ENCODE data around the gene RNASE8.
A peak's percentile ranks its signal among the peaks of the same experiment; 100 is the strongest.

The RNASE8 gene

GRCh38 chr14:21098076-21098891, 40.7 kb downstream of the RNASE8 start, which contains the start of gene ZNF219:
TSS of gene ZNF219 (minus strand) at chr14:21098655. CDS start at chr14:21093591, 5,064 bp downstream.
- no peak for DNase-seq (ENCODE audit: low read depth)
- no peak for TF ChIP-seq CTCF (conservative IDR thresholded peaks at IDR 0.05; ENCODE audit: low read depth, low read length)
- H3K4me3 ChIP-seq (ENCODE audit: low read depth, low read length), result peak within 1 kb of the TSS; percentile 60

- no peak for TF ChIP-seq CTCF (conservative IDR thresholded peaks at IDR 0.05; ENCODE audit: low read depth, low read length)
- DNase-seq (ENCODE audit: low read depth), result no peak
- H3K4me3 ChIP-seq (ENCODE audit: low read depth, low read length), result peak overlapping the region; percentile 60
Measured at GRCh38 chr14:21098892-21099595, 41.4 kb downstream of the RNASE8 start.

- no peak for TF ChIP-seq CTCF (conservative IDR thresholded peaks at IDR 0.05; ENCODE audit: low read depth, low read length)
- no peak overlapping the region for H3K4me3 ChIP-seq (ENCODE audit: low read depth, low read length)
- no peak for DNase-seq (ENCODE audit: low read depth)
Measured at GRCh38 chr14:21099596-21099985, 42.0 kb downstream of the RNASE8 start.

GRCh38 chr14:21100931-21101330, 43.3 kb downstream of the RNASE8 start, which contains the start of gene TMEM253:
TSS of gene TMEM253 (plus strand) at chr14:21101066. CDS start at chr14:21101344, 278 bp downstream.
- TF ChIP-seq CTCF (conservative IDR thresholded peaks at IDR 0.05; ENCODE audit: low read depth, low read length), result no peak
- no peak for DNase-seq (ENCODE audit: low read depth)
- no peak within 1 kb of the TSS for H3K4me3 ChIP-seq (ENCODE audit: low read depth, low read length)

GRCh38 chr14:21101802-21102413, 44.3 kb downstream of the RNASE8 start:
- TF ChIP-seq CTCF (conservative IDR thresholded peaks at IDR 0.05; ENCODE audit: low read depth, low read length), result no peak
- H3K4me3 ChIP-seq (ENCODE audit: low read depth, low read length), result no peak overlapping the region
- DNase-seq (ENCODE audit: low read depth), result no peak

GRCh38 chr14:21102521-21103410, 45.1 kb downstream of the RNASE8 start:
- DNase-seq (ENCODE audit: low read depth), result no peak
- no peak for TF ChIP-seq CTCF (conservative IDR thresholded peaks at IDR 0.05; ENCODE audit: low read depth, low read length)
- peak overlapping the region; percentile 85 for H3K4me3 ChIP-seq (ENCODE audit: low read depth, low read length)
